Karpas-422 (cell line): ENCODE measurements around the gene DSCAML1. TPM values are rescaled to one million over a fixed set of nuclear protein-coding genes. Genes with fewer than 3 reads are reported as not detected.

Experiments
- DNase-seq: peaks from one replicate; pipeline ENCODE4 v3.0.0-alpha.2; 2015
- H2AFZ ChIP-seq: fragments of 200-600 bp; sonication (generic); 2 replicates; pipeline ENCODE4 v1.6.1; 2014; ENCODE audit warnings: antibody characterized with exemption, low read length, mixed read lengths
- H3K27ac ChIP-seq: fragments of 200-600 bp; sonication (generic); 2 replicates; pipeline ENCODE4 v1.5.1; 2014; ENCODE audit warnings: mild to moderate bottlenecking, low read length, moderate library complexity
- H3K27me3 ChIP-seq: fragments of 200-600 bp; sonication (generic); 2 replicates; pipeline ENCODE4 v1.6.1; 2014; ENCODE audit warnings: low read length, mixed read lengths
- H3K36me3 ChIP-seq: fragments of 200-600 bp; sonication (generic); 2 replicates; pipeline ENCODE4 v1.6.1; 2014; ENCODE audit warnings: low read length, mixed read lengths; ENCODE audit not compliant: insufficient read depth
- H3K4me1 ChIP-seq: fragments of 200-600 bp; sonication (generic); 2 replicates; pipeline ENCODE4 v1.6.1; 2014; ENCODE audit warnings: mild to moderate bottlenecking, low read length, mixed read lengths
- H3K4me2 ChIP-seq: fragments of 200-600 bp; sonication (generic); 2 replicates; pipeline ENCODE4 v1.6.1; 2014; ENCODE audit warnings: low read length, low read depth, mild to moderate bottlenecking; ENCODE audit not compliant: poor library complexity, severe bottlenecking
- H3K4me3 ChIP-seq: fragments of 200-600 bp; sonication (generic); 2 replicates; pipeline ENCODE4 v1.5.1; 2014; ENCODE audit warnings: mild to moderate bottlenecking, antibody characterized with exemption, low read length, mixed read lengths
- H3K79me2 ChIP-seq: fragments of 200-600 bp; sonication (generic); 2 replicates; pipeline ENCODE4 v1.6.1; 2014; ENCODE audit warnings: mild to moderate bottlenecking, low read length, mixed read lengths
- H3K9ac ChIP-seq: fragments of 200-600 bp; sonication (generic); 2 replicates; pipeline ENCODE4 v1.6.0; 2014; ENCODE audit warnings: low read length
- H3K9me2 ChIP-seq: fragments of 200-600 bp; sonication (generic), shearing (Covaris generic); replicated peaks from 2 replicates; pipeline ENCODE4 v1.6.0; 2014; ENCODE audit warnings: mild to moderate bottlenecking, low read length, moderate library complexity; ENCODE audit not compliant: insufficient read depth
- H3K9me3 ChIP-seq: fragments of 300-700, 200-600 bp; sonication (generic); 2 replicates; pipeline ENCODE4 v1.6.1; 2014; ENCODE audit warnings: low read length, mixed read lengths
- H4K20me1 ChIP-seq: fragments of 200-600 bp; sonication (generic); 2 replicates; pipeline ENCODE4 v1.6.1; 2014; ENCODE audit warnings: mild to moderate bottlenecking, antibody characterized with exemption, low read length, low read depth; ENCODE audit not compliant: insufficient read depth
- total RNA-seq: library from RNA; depleted of rRNA; stranded (reverse); fragments of >200 nt; shearing (Covaris generic); gene quantifications from 2 replicates; pipeline ENCODE4 v1.2.3, GENCODE V29; 2014; ENCODE audit warnings: low replicate concordance

Gene DSCAML1
- total RNA-seq, 1 experiment from 2014 or later: not detected

- Histone ChIP-seq H3K27me3 (no peaks in the 10 kb centered on the region), H3K36me3 (no peaks in the 10 kb centered on the region), H3K9me3 (no peaks in the 10 kb centered on the region), H3K27ac (no peak overlapping the region), H3K4me2 (no peak overlapping the region), H2AFZ (no peak overlapping the region), H4K20me1 (no peaks in the 10 kb centered on the region), H3K9me2 (no peaks in the 10 kb centered on the region), H3K4me3 (no peak overlapping the region), H3K79me2 (no peaks in the 10 kb centered on the region), H3K4me1 (peaks cover 33% of the 10 kb centered on the region), H3K9ac (no peak overlapping the region)
- no peak for DNase-seq
These were observed 103.7 kb downstream of the DSCAML1 start for GRCh38 chr11:117693344-117693743.

GRCh38 chr11:117691516-117691915 lies 105.5 kb downstream of the DSCAML1 start:
- no peaks in the 10 kb centered on the region for H3K9me3 ChIP-seq

GRCh38 chr11:117691218-117691514 lies 105.8 kb downstream of the DSCAML1 start:
- Histone ChIP-seq H3K4me3 (no peak overlapping the region), H3K4me2 (peak overlapping the region; percentile 38), H3K27me3 (no peaks in the 10 kb centered on the region), H3K9me3 (no peaks in the 10 kb centered on the region), H4K20me1 (no peaks in the 10 kb centered on the region), H3K9me2 (no peaks in the 10 kb centered on the region), H3K79me2 (no peaks in the 10 kb centered on the region), H3K36me3 (no peaks in the 10 kb centered on the region), H2AFZ (no peak overlapping the region), H3K4me1 (peaks cover 33% of the 10 kb centered on the region), H3K27ac (no peak overlapping the region), H3K9ac (no peak overlapping the region)
- no peak for DNase-seq

More at GRCh38 chr11:117691516-117691915, 105.5 kb downstream of the DSCAML1 start:
- no peak overlapping the region for H3K4me3 ChIP-seq
- no peak overlapping the region for H3K27ac ChIP-seq
- H3K27me3 ChIP-seq: no peaks in the 10 kb centered on the region
- no peaks in the 10 kb centered on the region for H3K9me2 ChIP-seq
- peaks cover 33% of the 10 kb centered on the region for H3K4me1 ChIP-seq
- H4K20me1 ChIP-seq: no peaks in the 10 kb centered on the region
- H3K79me2 ChIP-seq: no peaks in the 10 kb centered on the region
- H3K9ac ChIP-seq: no peak overlapping the region
- H3K36me3 ChIP-seq: no peaks in the 10 kb centered on the region
- peak overlapping the region; percentile 38 for H3K4me2 ChIP-seq
- DNase-seq: no peak
- H2AFZ ChIP-seq: no peak overlapping the region

DNA sequence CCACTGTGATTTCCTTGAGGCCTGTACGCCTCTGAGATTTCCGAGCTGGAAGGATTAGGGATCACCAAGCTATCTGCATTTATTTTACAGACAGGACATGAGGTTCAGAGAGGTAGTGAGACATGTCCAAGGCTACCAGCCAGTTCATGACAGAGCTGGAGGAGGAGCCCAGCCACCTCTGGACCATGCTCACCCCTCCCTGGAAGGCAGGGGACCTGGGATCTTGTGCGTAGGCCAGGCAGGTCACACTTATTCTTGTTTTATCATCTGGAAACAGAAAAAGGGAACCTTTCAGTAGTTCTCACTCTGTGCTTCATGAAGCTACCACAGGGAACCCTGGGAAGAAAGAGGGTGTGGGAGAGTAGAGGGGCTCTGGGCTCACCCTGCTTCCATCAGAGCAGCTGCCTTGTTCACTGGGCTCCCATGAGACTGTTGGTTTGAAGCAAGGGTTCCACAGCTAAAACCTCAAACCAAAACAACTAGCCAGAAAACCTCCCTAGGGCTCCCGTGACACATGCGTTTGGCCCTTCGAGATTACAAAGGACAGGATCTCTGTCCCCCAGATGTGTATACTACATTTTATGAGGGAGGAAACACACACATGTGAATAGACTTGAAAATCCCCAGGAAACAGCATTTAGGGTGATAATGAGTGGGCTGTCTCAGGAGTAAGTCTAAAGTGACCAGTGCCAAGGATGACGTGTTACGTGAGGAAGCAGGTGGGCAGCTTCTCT lies 106.4 kb downstream of the DSCAML1 start:
- no peak for DNase-seq
- Histone ChIP-seq H3K79me2 (no peaks in the 10 kb centered on the region), H2AFZ (no peak overlapping the region), H3K27ac (no peak overlapping the region), H3K27me3 (no peaks in the 10 kb centered on the region), H4K20me1 (no peaks in the 10 kb centered on the region), H3K4me1 (peaks cover 33% of the 10 kb centered on the region), H3K9me3 (no peaks in the 10 kb centered on the region), H3K9ac (no peak overlapping the region), H3K4me3 (no peak overlapping the region), H3K9me2 (no peaks in the 10 kb centered on the region), H3K4me2 (peak overlapping the region; percentile 38), H3K36me3 (no peaks in the 10 kb centered on the region)

DNA sequence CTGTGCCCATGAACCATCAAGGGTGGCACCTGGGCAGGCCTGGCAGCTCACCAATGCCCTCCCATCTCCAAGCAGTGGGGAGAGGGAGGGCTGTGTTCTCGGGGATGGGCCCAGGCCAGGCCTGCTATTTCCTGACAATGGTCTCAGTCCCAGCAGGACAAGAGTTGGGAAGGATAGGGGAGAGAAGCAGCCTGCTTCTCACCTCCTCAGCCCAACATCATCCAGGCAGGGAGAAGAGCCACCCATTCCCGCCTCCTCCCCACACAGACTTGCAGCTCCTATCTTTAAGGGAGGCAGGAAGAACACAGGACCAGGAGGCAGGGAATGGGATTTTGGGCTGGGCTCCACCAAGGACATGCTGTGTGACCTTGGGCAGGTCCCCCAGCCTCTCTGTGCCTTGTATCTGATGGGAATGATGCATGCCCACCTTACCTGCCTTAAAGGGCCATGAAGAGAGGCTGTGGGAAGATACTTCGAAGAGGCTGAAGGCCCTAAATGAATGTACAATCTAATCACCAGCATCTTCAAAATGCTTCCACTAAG lies 108.7 kb downstream of the DSCAML1 start:
- Histone ChIP-seq H3K9me3 (no peaks in the 10 kb centered on the region), H3K4me2 (no peak overlapping the region), H3K79me2 (no peaks in the 10 kb centered on the region), H3K9ac (no peak overlapping the region), H3K27me3 (no peaks in the 10 kb centered on the region), H3K4me3 (no peak overlapping the region), H2AFZ (no peak overlapping the region), H4K20me1 (no peaks in the 10 kb centered on the region), H3K4me1 (peaks cover 30% of the 10 kb centered on the region), H3K27ac (no peak overlapping the region), H3K9me2 (no peaks in the 10 kb centered on the region), H3K36me3 (no peaks in the 10 kb centered on the region)
- no peak for DNase-seq

DNA sequence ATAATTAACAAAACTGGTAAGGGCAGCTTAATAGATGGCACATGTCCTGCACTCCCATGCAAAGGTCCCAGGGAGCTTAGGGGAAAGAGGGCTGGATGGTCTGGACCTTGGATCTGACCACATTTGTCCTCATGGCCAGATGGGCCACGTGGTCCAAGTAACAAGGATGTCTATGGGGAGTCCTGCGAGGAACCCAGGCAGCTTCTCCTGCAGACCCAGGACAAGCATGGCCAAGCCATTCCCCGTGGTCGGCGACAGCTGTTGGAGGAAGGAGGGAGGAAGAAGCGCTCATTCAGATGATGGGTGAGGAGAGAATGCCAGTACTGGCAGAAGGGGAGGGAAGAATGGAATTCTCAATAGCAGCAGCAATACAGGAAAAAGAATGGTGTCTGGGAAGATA lies 109.2 kb downstream of the DSCAML1 start:
- peaks cover 30% of the 10 kb centered on the region for H3K4me1 ChIP-seq
- H3K9ac ChIP-seq: no peak overlapping the region
- no peak overlapping the region for H3K27ac ChIP-seq
- no peak for DNase-seq
- H2AFZ ChIP-seq: no peak overlapping the region
- H3K27me3 ChIP-seq: no peaks in the 10 kb centered on the region
- H3K36me3 ChIP-seq: no peaks in the 10 kb centered on the region
- H3K4me3 ChIP-seq: no peak overlapping the region
- H3K9me3 ChIP-seq: no peaks in the 10 kb centered on the region
- no peaks in the 10 kb centered on the region for H4K20me1 ChIP-seq
- no peaks in the 10 kb centered on the region for H3K9me2 ChIP-seq
- H3K79me2 ChIP-seq: no peaks in the 10 kb centered on the region
- no peak overlapping the region for H3K4me2 ChIP-seq

- Histone ChIP-seq H2AFZ (no peak overlapping the region), H3K27me3 (no peaks in the 10 kb centered on the region)
These were observed 110.3 kb downstream of the DSCAML1 start for GRCh38 chr11:117686711-117687110.

GRCh38 chr11:117685566-117685965 lies 111.5 kb downstream of the DSCAML1 start:
- Histone ChIP-seq H3K27ac (no peak overlapping the region), H3K4me3 (no peak overlapping the region), H3K9ac (no peak overlapping the region), H3K27me3 (no peaks in the 10 kb centered on the region), H3K4me1 (peaks cover 18% of the 10 kb centered on the region), H2AFZ (no peak overlapping the region), H3K4me2 (no peak overlapping the region), H3K9me3 (no peaks in the 10 kb centered on the region), H4K20me1 (no peaks in the 10 kb centered on the region), H3K9me2 (no peaks in the 10 kb centered on the region), H3K79me2 (no peaks in the 10 kb centered on the region), H3K36me3 (no peaks in the 10 kb centered on the region)
- DNase-seq: no peak

More at GRCh38 chr11:117686711-117687110, 110.3 kb downstream of the DSCAML1 start:
- Histone ChIP-seq H3K9me3 (no peaks in the 10 kb centered on the region), H3K9me2 (no peaks in the 10 kb centered on the region), H3K36me3 (no peaks in the 10 kb centered on the region), H3K4me2 (no peak overlapping the region), H3K27ac (no peak overlapping the region), H3K4me1 (peaks cover 29% of the 10 kb centered on the region), H3K9ac (no peak overlapping the region), H3K79me2 (no peaks in the 10 kb centered on the region), H4K20me1 (no peaks in the 10 kb centered on the region), H3K4me3 (no peak overlapping the region)
- DNase-seq: no peak
